Type B pancreatic cell (in vitro differentiated cells): ENCODE data around the gene SDSL. TPM values are rescaled to one million over a fixed set of nuclear protein-coding genes. Genes with fewer than 3 reads are reported as not detected.

ENCODE experiments used
- DNase-seq: peaks from one replicate; pipeline ENCODE4 v3.0.0; 2021; ENCODE audit warnings: mixed read lengths; ENCODE audit not compliant: unreplicated experiment; ENCODE audit errors: extremely low spot score
- H3K27ac Mint-ChIP-seq: 2 replicates; pipeline ENCODE4 v1.8.0; 2021; ENCODE audit warnings: mild to moderate bottlenecking, mixed read lengths
- H3K27me3 Mint-ChIP-seq: 2 replicates; pipeline ENCODE4 v1.8.0; 2021; ENCODE audit warnings: mixed read lengths
- H3K36me3 Mint-ChIP-seq: 2 replicates; pipeline ENCODE4 v1.8.0; 2021; ENCODE audit warnings: mixed read lengths
- H3K4me1 Mint-ChIP-seq: one replicate; pipeline ENCODE4 v1.8.0; 2021; ENCODE audit warnings: mixed read lengths; ENCODE audit not compliant: unreplicated experiment
- H3K4me3 Mint-ChIP-seq: 2 replicates; pipeline ENCODE4 v1.8.0; 2021; ENCODE audit warnings: mild to moderate bottlenecking, mixed read lengths
- H3K9me3 Mint-ChIP-seq: 2 replicates; pipeline ENCODE4 v1.8.0; 2021; ENCODE audit warnings: mixed read lengths
- long read RNA-seq: library from polyadenylated mRNA; unstranded; transcript quantifications from one replicate; pipeline ENCODE4 v2.0.0, GENCODE V29; 2020
- total RNA-seq: library from RNA; stranded (reverse); gene quantifications from 2 replicates; pipeline ENCODE4 v1.2.1, GENCODE V29; 2021; ENCODE audit warnings: low replicate concordance
- TF ChIP-seq, protein P1 (sequence below): fragments of 200-600 bp; sonication (generic); conservative IDR thresholded peaks from 2 replicates; pipeline ENCODE4 v1.5.0; 2021; ENCODE audit warnings: antibody characterized with exemption, mild to moderate bottlenecking

The SDSL gene, protein sequence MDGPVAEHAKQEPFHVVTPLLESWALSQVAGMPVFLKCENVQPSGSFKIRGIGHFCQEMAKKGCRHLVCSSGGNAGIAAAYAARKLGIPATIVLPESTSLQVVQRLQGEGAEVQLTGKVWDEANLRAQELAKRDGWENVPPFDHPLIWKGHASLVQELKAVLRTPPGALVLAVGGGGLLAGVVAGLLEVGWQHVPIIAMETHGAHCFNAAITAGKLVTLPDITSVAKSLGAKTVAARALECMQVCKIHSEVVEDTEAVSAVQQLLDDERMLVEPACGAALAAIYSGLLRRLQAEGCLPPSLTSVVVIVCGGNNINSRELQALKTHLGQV
- total RNA-seq, result 4.5 and 5.3 TPM in 2 replicates
- long read RNA-seq, partial matches to known transcripts, result 0 of 4 reads
- long read RNA-seq, other reads (novel, unspliced or antisense), result 0 of 4 reads

DNA sequence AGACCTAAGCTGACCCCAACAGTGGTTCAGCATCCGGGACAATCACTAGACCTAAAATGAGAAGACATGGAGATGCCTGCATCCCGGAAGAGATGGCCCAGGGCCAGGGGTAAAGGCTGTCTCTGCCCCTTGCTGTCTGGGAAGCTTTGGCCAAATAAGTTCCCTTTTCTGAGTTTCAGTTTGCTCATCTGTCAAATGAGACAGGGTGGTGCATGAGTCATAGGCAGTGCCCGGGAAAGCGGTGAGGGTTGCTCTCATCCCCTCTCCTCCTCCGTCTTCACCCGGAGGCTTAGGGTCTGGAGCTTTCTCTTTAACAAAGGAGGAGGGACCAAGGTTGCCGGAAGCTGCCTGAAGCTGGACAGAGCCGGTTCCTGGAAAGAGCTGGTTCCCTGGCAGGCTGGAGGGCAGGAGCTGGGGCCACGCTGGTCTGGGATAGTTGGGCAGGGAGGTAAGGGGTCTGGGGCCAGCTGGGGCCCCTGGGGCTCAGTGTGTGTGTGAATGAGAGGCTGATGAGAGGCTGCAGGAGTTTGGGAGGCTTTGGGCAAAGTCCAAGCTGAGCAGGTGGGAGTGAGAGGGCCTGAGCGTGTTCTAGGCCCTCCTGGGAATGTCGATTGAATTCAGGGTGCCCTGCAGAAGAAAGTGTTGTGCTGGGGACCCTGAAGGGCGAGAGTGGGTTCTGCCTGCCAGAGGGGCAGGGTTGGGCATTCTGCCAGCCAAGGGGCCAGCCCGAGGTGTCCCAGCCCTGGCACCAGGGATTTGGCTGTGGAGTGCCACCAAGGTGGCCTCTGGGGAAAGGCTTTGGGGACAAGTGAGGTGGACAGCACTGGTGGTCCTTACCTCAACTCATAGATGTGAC, at the start of gene SDSL:
SDSL (plus strand) TSS at position 351 of the 856 bp plus-strand sequence. CDS start 5,603 bp downstream, outside the sequence.
- no peak for DNase-seq
- TF ChIP-seq, protein P1, sequence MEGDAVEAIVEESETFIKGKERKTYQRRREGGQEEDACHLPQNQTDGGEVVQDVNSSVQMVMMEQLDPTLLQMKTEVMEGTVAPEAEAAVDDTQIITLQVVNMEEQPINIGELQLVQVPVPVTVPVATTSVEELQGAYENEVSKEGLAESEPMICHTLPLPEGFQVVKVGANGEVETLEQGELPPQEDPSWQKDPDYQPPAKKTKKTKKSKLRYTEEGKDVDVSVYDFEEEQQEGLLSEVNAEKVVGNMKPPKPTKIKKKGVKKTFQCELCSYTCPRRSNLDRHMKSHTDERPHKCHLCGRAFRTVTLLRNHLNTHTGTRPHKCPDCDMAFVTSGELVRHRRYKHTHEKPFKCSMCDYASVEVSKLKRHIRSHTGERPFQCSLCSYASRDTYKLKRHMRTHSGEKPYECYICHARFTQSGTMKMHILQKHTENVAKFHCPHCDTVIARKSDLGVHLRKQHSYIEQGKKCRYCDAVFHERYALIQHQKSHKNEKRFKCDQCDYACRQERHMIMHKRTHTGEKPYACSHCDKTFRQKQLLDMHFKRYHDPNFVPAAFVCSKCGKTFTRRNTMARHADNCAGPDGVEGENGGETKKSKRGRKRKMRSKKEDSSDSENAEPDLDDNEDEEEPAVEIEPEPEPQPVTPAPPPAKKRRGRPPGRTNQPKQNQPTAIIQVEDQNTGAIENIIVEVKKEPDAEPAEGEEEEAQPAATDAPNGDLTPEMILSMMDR, result no peak
- Mint-ChIP-seq H3K4me3 (peak within 1 kb of the TSS; percentile 95), H3K36me3 (no peaks in the 10 kb centered on the region), H3K27me3 (peaks cover 8% of the 10 kb centered on the region), H3K9me3 (no peaks in the 10 kb centered on the region), H3K4me1 (peaks cover 20% of the 10 kb centered on the region), H3K27ac (peak within 1 kb of the TSS; percentile 94)

DNA sequence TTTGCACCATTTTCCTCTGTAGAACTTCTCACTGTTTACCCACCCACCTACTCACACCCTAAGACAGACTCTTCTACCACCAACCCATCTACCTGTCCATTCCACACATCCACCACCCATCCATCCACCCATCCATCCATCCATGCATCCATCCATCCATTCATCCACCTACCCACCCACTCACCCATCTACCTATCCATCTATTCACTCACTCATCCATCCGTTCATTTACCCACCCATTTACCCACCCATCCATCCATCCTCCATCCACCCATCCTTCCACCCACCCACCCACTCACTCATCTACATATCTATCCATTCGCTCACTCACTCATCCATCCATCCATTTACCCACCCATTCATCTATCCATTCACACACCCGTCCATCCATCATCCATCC, 48.7 kb upstream of the SDSL start:
- no peak for DNase-seq
- TF ChIP-seq, protein P1, result no peak
- H3K27me3 Mint-ChIP-seq, result no peaks in the 10 kb centered on the region
- H3K4me1 Mint-ChIP-seq, result no peaks in the 10 kb centered on the region
- no peak overlapping the region for H3K27ac Mint-ChIP-seq
- H3K9me3 Mint-ChIP-seq, result no peaks in the 10 kb centered on the region
- H3K36me3 Mint-ChIP-seq, result peaks cover 20% of the 10 kb centered on the region
- no peak overlapping the region for H3K4me3 Mint-ChIP-seq

DNA sequence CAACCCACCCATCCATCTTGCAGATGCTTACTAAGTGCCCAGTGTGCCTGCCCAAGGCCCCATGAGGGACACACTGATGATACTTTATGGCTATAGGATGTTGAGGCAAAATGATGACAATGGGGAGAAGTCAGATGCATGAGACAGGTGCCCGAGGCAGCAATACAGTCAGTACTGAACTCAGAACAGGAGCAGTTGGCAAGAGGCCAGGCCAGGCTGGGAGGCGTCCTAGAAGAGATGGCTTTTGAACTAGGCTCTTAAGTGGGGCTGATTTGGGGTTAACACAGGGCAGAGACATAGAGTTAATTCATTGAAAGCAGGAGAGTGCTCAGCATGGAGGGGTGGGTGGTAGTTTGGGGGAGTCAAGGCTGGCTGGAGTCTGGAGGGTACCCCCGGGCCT, 48.2 kb upstream of the SDSL start:
- H3K9me3 Mint-ChIP-seq, result no peaks in the 10 kb centered on the region
- H3K36me3 Mint-ChIP-seq, result peaks cover 20% of the 10 kb centered on the region
- H3K27me3 Mint-ChIP-seq, result no peaks in the 10 kb centered on the region
- DNase-seq, result no peak
- TF ChIP-seq, protein P1, result no peak
- H3K4me3 Mint-ChIP-seq, result no peak overlapping the region
- no peak overlapping the region for H3K27ac Mint-ChIP-seq
- no peaks in the 10 kb centered on the region for H3K4me1 Mint-ChIP-seq

DNA sequence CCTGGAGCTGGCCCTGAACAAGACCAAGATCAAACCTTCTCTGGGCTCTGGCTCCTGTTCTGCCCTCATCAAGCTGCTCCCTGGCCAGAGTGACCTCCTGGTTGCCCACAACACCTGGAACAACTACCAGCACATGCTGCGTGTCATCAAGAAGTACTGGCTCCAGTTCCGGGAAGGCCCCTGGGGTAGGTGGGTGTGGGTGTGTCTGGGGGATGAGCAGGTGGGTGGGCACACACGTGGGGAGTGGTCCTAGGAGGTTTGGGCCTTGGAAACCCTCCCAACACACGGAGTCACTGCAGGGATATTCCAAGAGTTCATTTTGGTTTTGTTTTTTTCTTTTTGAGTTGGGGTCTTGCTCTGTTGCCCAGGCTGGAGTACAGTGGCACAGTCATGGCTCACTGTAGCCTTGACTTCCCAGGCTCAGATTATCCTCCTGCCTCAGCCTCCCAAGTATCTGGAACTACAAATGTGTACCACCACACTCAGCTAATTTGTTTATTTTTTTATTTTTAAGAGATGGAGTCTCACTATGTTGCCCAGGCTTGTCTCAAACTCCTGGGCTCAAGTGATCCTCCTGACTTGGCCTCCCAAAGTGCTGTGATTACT, 47.3 kb upstream of the SDSL start:
- DNase-seq, result no peak
- Mint-ChIP-seq H3K27me3 (no peaks in the 10 kb centered on the region), H3K4me1 (no peaks in the 10 kb centered on the region), H3K9me3 (no peaks in the 10 kb centered on the region), H3K36me3 (peaks cover 20% of the 10 kb centered on the region), H3K27ac (no peak overlapping the region), H3K4me3 (no peak overlapping the region)
- TF ChIP-seq, protein P1, result no peak

DNA sequence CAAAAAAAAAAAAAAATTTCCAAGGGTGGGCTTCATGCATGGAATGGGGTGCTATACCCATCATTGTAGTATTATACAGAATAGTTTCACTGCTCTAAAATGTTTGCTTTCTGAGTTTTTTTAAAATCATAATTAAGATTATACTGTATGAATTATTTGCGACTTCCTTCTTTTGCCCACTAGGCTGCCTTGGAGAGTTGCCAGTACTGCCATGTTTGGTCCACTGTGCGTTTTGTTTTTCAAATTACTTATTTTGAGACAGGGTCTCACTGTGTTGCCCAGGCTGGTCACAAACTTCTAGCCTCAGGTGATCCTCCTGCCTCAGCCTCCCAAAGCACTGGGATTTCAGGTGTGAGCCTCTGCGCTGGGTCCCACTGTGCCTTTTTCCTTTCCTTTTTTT, 43.9 kb upstream of the SDSL start:
- TF ChIP-seq, protein P1, result no peak
- Mint-ChIP-seq H3K27me3 (no peaks in the 10 kb centered on the region), H3K27ac (no peak overlapping the region), H3K9me3 (no peaks in the 10 kb centered on the region), H3K4me1 (peaks cover 3% of the 10 kb centered on the region), H3K4me3 (no peak overlapping the region), H3K36me3 (peaks cover 16% of the 10 kb centered on the region)
- DNase-seq, result no peak
